Upper lobe of left lung (tissue), 6 donors: Measurements from ENCODE around the gene PER2. TPM values are rescaled to one million over a fixed set of nuclear protein-coding genes. Genes with fewer than 3 reads are reported as not detected.
A peak's percentile ranks its signal among the peaks of the same experiment; 100 is the strongest.

Experiments
- ATAC-seq, 2 donors: fragments of 200-7000 bp; cut with Tn5 transposase; one replicate each; pipeline ENCODE4 v1.9.1; 2022; ENCODE audit warnings: mild to moderate bottlenecking in 2 of 2, moderate library complexity in 2 of 2; ENCODE audit not compliant: low FRiP score in 2 of 2
- DNase-seq, 2 donors: peaks; one replicate each; pipeline ENCODE4 v3.0.0-alpha.2; 2019 to 2020
- H3K27ac ChIP-seq, 4 donors: fragments of 200-600 bp; sonication (generic); one replicate each; pipeline ENCODE4 v1.5.1; 2016 to 2019
- H3K27me3 ChIP-seq, 4 donors: fragments of 200-600 bp; sonication (generic); one replicate each; pipeline ENCODE4 v1.5.1; 2017 to 2019
- H3K36me3 ChIP-seq, 4 donors: fragments of 200-600 bp; sonication (generic); one replicate each; pipeline ENCODE4 v1.5.1; 2016 to 2019
- H3K4me1 ChIP-seq, 4 donors: fragments of 200-600 bp; sonication (generic); one replicate each; pipeline ENCODE4 v1.5.1; 2018 to 2019
- H3K4me3 ChIP-seq, 4 donors: fragments of 200-600 bp; sonication (generic); one replicate each; pipeline ENCODE4 v1.5.1; 2017 to 2019; ENCODE audit warnings: mild to moderate bottlenecking in 2 of 4, moderate library complexity in 1 of 4
- H3K9me3 ChIP-seq, 4 donors: fragments of 200-600 bp; sonication (generic); one replicate each; pipeline ENCODE4 v1.5.1; 2018 to 2019
- EP300 ChIP-seq, 4 donors: sonication (generic); formaldehyde crosslinking; IDR thresholded peaks; one replicate each; pipeline ENCODE4 v1.5.1; 2017; ENCODE audit warnings: antibody characterized with exemption in 4 of 4, control low read depth in 2 of 4
- POLR2A ChIP-seq, 4 donors: fragments of 450-650 bp; IDR thresholded peaks; one replicate each; pipeline ENCODE4 v1.5.1; 2016 to 2017; ENCODE audit warnings: antibody characterized with exemption in 4 of 4, mild to moderate bottlenecking in 2 of 4
- POLR2AphosphoS5 ChIP-seq, 2 donors: sonication (generic); formaldehyde crosslinking; IDR thresholded peaks; one replicate each; pipeline ENCODE4 v1.5.1; 2017; ENCODE audit warnings: antibody characterized with exemption in 2 of 2
- WGBS, 2 donors: methylation state at CpG; one replicate each; pipeline ENCODE4 v1.1.5; 2017 to 2018; 5-methylcytosine and 5-hydroxymethylcytosine counted together
- total RNA-seq, 6 donors: library from RNA; depleted of rRNA in 4 of 6; stranded (reverse); fragments of >200 nt in 4 of 6; gene quantifications; one replicate each; pipeline versions ENCODE4 v1.1.0 to v1.2.1, GENCODE V29; 2016 to 2021
- TF ChIP-seq, protein P1 (sequence below), 6 experiments: fragments of 450-650 bp in 4 of 6; fragments of 200-600 bp in 2 of 6; sonication (generic) in 2 of 6; IDR thresholded peaks; one replicate each; pipeline ENCODE4 v1.5.1; 2016 to 2019; ENCODE audit warnings: antibody characterized with exemption in 6 of 6
- donor health status: DM: no; HTN: no; CAD: no; lungs with moderate emphysema.
- donor health status: DM: no; HTN: yes; CAD: no; lungs with severe emphysema.

PER2 gene
- total RNA-seq, 6 donors from 2014 or later: 12.9 to 28.7 (median 18.1) TPM

GRCh38 chr2:238321467-238321866 lies 33.1 kb upstream of the PER2 start:
- Histone ChIP-seq H3K4me3 (peak overlapping the region in 3 of 4 donors; percentile 86 to 95 (median 92)), H3K27me3 (no peaks in the 10 kb centered on the region), H3K27ac (peak overlapping the region in 2 of 4 donors; percentile 63 to 78), H3K9me3 (no peaks in the 10 kb centered on the region), H3K4me1 (peaks cover 11 to 21% (median 17%) of the 10 kb centered on the region in 4 donors), H3K36me3 (peaks cover 0 to 17% (median 2%) of the 10 kb centered on the region in 4 donors)
- no peak for DNase-seq
- TF ChIP-seq EP300 (IDR thresholded peaks at IDR 0.05) (no peak), POLR2AphosphoS5 (IDR thresholded peaks at IDR 0.05) (no peak), POLR2A (IDR thresholded peaks at IDR 0.05) (no peak)
- TF ChIP-seq, protein P1, sequence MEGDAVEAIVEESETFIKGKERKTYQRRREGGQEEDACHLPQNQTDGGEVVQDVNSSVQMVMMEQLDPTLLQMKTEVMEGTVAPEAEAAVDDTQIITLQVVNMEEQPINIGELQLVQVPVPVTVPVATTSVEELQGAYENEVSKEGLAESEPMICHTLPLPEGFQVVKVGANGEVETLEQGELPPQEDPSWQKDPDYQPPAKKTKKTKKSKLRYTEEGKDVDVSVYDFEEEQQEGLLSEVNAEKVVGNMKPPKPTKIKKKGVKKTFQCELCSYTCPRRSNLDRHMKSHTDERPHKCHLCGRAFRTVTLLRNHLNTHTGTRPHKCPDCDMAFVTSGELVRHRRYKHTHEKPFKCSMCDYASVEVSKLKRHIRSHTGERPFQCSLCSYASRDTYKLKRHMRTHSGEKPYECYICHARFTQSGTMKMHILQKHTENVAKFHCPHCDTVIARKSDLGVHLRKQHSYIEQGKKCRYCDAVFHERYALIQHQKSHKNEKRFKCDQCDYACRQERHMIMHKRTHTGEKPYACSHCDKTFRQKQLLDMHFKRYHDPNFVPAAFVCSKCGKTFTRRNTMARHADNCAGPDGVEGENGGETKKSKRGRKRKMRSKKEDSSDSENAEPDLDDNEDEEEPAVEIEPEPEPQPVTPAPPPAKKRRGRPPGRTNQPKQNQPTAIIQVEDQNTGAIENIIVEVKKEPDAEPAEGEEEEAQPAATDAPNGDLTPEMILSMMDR (IDR thresholded peaks at IDR 0.05): no peak
- no peak for ATAC-seq
- 63 to 71% methylated on average over 5 to 9 of the region's 9 CpGs for WGBS, 2 donors

- peak overlapping the region; percentile 77 to 95 (median 89) for H3K4me3 ChIP-seq
- TF ChIP-seq POLR2AphosphoS5 (IDR thresholded peaks at IDR 0.05): no peak
- TF ChIP-seq, protein P1 (IDR thresholded peaks at IDR 0.05): peak in 2 of 6 experiments; percentile 14 to 17
- H3K27ac ChIP-seq: peak overlapping the region; percentile 54 to 78 (median 66)
- 1 to 2% methylated on average over 8 to 43 of the region's 65 CpGs for WGBS, 2 donors
- peaks cover 0 to 10% (median under 1%) of the 10 kb centered on the region in 4 donors for H3K36me3 ChIP-seq
- ATAC-seq (peak in 1 of 2 donors; percentile 5), DNase-seq (no peak)
- H3K27me3 ChIP-seq: no peaks in the 10 kb centered on the region
- H3K9me3 ChIP-seq: no peaks in the 10 kb centered on the region
- H3K4me1 ChIP-seq: peaks cover 11 to 21% (median 17%) of the 10 kb centered on the region in 4 donors
Observed at GRCh38 chr2:238320648-238321281, 32.4 kb upstream of the PER2 start.

- DNase-seq: peak; percentile 95 to 99
- peak within 1 kb of the TSS; percentile 69 to 78 (median 71) for H3K27ac ChIP-seq
- H3K4me3 ChIP-seq: peak within 1 kb of the TSS; percentile 77 to 95 (median 89)
- no peaks in the 10 kb centered on the region for H3K27me3 ChIP-seq
- peaks cover 0 to 5% (median 0%) of the 10 kb centered on the region in 4 donors for H3K36me3 ChIP-seq
- no peaks in the 10 kb centered on the region for H3K9me3 ChIP-seq
- H3K4me1 ChIP-seq: peaks cover 11 to 21% (median 17%) of the 10 kb centered on the region in 4 donors
- TF ChIP-seq POLR2A (IDR thresholded peaks at IDR 0.05) (peak in 1 of 4 donors; percentile 46), POLR2AphosphoS5 (IDR thresholded peaks at IDR 0.05) (peak; percentile 37 to 62), EP300 (IDR thresholded peaks at IDR 0.05) (peak in 1 of 4 donors; percentile 23)
- TF ChIP-seq, protein P1 (IDR thresholded peaks at IDR 0.05): peak in 2 of 6 experiments; percentile 19 to 38
- peak; percentile 96 to 98 for ATAC-seq
- 0% methylated on average over 1 of the region's 58 CpGs for whole genome bisulfite sequencing, 2 donors
Observed at GRCh38 chr2:238320246-238320647, 31.8 kb upstream of the PER2 start, which contains the start of gene TRAF3IP1. TRAF3IP1 (plus strand) TSS chr2:238320518; CDS start chr2:238320663, 145 bp downstream.

DNA sequence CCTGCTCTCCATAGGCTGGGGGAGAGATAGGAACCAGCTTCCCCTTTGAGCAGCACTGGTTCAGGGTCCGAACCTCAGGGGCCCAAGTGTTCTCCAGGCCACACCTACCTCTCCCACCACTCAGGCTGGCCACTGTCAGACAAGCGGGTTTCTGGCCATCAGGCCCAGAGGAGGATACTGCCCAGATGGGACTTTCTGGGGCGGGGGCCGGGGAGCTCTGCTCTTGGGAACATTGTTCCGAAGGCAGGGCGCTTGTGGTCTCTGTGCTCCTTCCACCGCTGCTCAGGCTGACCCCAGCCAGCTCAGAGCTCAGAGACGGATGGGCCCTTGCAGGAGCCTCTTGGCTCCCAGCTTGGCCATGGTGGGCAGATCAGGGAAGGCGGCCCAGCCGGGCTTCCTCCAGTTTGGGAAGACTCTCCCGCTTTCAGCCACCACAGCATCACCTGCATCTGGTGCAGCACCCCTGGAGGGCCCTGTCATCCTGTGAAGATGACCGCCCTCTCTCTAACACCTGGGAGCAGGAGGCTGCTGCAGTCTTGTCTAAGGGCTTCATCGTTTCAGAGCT lies 26.7 kb upstream of the PER2 start:
- ATAC-seq (peak in 1 of 2 donors; percentile 23), DNase-seq (peak in 1 of 2 donors; percentile 60)
- H3K4me1 ChIP-seq: peaks cover 4 to 10% (median 8%) of the 10 kb centered on the region in 4 donors
- WGBS, 2 donors: 92 to 93% methylated on average over 8 to 13 of the region's 13 CpGs
- no peaks in the 10 kb centered on the region for H3K9me3 ChIP-seq
- TF ChIP-seq, protein P1 (IDR thresholded peaks at IDR 0.05): no peak
- TF ChIP-seq POLR2A (IDR thresholded peaks at IDR 0.05): no peak
- no peak overlapping the region for H3K27ac ChIP-seq
- H3K36me3 ChIP-seq: no peaks in the 10 kb centered on the region
- H3K4me3 ChIP-seq: no peak overlapping the region
- H3K27me3 ChIP-seq: no peaks in the 10 kb centered on the region
